Activated CD8-positive, alpha-beta memory T cell treated with anti-CD3 and anti-CD28 coated beads for 36 hours (primary cell): ENCODE measurements around the gene SCAMP2. TPM values are rescaled to one million over a fixed set of nuclear protein-coding genes. Genes with fewer than 3 reads are reported as not detected.

Source experiments
- CTCF ChIA-PET: fragments of 350-600 bp; sonication (Branson Sonifier 250); formaldehyde crosslinking; loops from one replicate; lab custom pipeline; 2021; ENCODE audit warnings: antibody characterized with exemption; lab: Charles Lee
- POLR2A ChIA-PET: fragments of 350-600 bp; sonication (Branson Sonifier 250); formaldehyde crosslinking; loops from one replicate; lab custom pipeline; 2021; ENCODE audit warnings: antibody characterized with exemption; lab: Charles Lee
- total RNA-seq, 2 experiments: library from RNA; stranded (reverse); gene quantifications; one replicate each; pipeline ENCODE4 v1.2.3, GENCODE V29; 2021

The SCAMP2 gene
- total RNA-seq, 2 experiments from 2014 or later = 71.1 to 73.3 TPM

DNA sequence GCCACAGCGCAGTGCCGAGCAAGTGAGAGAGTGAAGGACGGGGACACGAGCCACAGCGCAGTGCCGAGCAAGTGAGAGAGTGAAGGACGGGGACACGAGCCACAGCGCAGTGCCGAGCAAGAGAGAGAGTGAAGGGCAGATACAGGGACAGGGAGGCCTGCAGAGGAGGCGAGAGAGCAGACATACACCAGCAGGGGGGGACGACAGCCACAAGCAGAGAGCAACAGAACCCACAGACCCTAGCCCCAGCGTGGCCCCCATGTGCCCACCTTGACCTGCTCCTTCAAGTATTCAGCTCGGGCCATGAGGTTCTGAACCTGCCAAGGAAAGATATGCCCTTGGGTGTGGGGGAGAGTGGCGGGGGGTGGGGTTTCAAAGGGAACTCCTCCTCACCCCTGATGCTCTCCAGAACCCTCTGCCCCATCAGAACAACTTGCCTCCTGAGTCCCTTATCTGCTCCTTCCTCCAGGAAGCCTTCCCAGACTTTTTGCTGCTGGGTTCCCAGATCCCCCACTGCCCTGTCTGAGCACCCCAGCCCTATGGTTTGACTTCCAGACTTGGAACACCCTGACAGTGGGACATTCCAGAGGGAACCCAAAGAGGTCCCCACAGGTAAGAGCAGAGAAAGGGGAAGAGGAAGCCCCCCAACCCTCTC, 35.6 kb downstream of the SCAMP2 start:
- ChIA-PET POLR2A (no interaction called here), CTCF (interaction anchor here (1.1 to 3.0 kb wide), 3 partner anchors 8 to 69 kb away, joined by 3 to 12 read pairs (median 8); no protein-coding TSS in a partner anchor)

DNA sequence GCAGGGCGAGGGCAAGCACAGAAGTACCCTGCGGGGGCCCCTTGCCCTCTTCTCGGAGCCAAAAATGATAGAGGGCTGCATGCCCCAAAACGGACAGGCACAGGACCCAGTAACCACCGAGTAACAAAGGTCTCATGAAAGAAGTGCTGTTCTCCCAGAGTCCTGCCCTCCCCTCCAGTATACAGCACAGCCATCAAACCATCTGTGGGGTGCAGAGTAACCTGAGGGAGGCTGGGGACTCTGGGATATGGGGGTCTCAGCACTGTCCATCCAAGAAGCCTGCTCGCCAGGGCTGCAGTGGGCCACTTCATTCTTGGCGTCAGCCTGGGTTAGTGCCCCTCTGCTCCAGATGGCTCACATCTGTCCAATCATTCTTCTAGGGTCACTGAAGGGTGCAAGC, 36.3 kb downstream of the SCAMP2 start:
- CTCF ChIA-PET = interaction anchor here (1.2 to 3.0 kb wide), 4 partner anchors 32 to 68 kb away, joined by 4 to 12 read pairs (median 6); no protein-coding TSS in a partner anchor
- POLR2A ChIA-PET = no interaction called here

DNA sequence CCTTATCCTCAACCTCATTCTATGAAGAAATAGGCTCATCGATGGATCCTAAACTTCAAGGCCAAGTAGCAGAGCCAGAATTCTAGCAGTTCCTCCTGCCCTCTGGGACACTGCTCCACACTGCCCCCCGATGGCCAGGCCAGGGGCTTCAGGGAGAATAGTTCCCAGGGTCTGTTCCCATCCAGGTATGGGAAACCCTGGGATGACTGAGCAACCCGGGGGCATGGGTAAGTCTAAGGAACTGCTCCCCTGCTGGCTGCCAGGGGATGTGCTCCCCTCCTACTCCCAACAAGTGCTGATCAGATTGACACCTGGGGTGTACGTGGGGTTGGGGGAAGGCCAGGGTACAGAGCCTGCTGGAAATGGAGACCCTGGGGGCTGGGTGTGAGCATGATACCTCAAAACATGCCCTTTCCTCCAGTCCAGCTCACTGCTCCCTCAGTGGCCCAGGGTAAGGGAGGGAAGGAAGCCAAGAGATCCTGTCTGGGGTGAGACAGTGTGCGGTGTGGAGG, 37.8 kb downstream of the SCAMP2 start:
- CTCF ChIA-PET = interaction anchor here (0.8 to 3.0 kb wide), 8 partner anchors 9 to 214 kb away, joined by 3 to 12 read pairs (median 4); no protein-coding TSS in a partner anchor
- POLR2A ChIA-PET = no interaction called here

DNA sequence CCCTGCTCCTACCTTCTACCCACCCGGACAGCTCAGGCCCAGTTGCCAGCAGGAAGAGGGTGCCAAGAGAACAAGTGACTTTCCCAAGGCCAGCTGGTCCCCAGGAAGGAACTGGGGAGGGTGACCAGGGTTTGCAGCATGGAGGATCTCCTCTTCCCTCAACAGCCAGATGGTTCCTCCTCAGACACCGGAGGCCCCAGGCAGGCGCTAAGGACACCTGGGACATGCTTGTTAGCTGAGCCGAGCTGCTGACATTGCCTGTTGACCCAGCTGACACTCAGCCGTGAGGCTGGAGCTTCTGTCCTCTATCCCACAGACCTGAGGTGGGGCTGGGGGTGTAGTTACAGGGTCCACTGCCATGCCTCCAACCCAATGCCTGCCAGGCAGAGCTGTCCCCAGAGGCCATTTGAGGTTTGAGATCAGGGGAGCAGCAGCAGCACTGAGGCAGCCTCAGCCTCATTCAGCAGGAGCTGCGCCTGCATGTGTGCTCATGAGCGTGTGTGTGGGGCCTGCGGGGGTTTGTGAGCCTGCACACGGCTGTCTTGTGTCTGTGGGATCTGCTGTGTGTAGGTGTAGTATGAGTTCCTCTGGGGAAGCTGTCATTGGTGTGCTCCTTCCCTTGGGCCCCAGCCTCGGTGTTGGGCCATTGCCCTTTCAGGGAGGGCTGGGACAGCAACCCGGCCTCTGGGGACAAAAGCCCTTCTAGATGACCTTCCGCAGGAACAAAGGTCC, 39.6 kb downstream of the SCAMP2 start:
- POLR2A ChIA-PET = interaction anchor here (0.6 kb wide), 1 partner anchor 154 kb away, joined by 15 read pairs; no protein-coding TSS in a partner anchor
- CTCF ChIA-PET = interaction anchor here (1.0 to 1.7 kb wide), 3 partner anchors 40 to 198 kb away, joined by 3 to 4 read pairs (median 3); no protein-coding TSS in a partner anchor

DNA sequence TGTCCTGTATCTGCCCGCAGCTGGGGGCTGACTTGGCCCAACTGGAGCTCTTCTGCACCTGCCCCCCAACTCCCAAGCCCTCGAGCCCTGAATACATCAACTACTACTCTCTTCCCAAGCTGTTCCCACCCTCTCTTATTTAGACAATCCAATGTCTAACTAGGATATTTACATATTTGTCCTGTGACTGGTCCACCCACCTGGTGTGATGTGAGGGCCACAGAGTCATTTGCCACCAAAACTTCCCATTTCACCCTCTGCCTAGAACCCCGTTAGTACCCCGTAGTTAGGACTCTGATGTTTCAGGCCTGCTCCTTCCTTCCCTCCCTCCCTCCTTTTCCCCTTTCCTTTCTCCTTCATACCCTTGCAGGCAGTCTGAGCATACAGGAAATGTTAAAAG, 40.3 kb downstream of the SCAMP2 start:
- POLR2A ChIA-PET = interaction anchor here (0.6 kb wide), 1 partner anchor 153 kb away, joined by 15 read pairs; no protein-coding TSS in a partner anchor

DNA sequence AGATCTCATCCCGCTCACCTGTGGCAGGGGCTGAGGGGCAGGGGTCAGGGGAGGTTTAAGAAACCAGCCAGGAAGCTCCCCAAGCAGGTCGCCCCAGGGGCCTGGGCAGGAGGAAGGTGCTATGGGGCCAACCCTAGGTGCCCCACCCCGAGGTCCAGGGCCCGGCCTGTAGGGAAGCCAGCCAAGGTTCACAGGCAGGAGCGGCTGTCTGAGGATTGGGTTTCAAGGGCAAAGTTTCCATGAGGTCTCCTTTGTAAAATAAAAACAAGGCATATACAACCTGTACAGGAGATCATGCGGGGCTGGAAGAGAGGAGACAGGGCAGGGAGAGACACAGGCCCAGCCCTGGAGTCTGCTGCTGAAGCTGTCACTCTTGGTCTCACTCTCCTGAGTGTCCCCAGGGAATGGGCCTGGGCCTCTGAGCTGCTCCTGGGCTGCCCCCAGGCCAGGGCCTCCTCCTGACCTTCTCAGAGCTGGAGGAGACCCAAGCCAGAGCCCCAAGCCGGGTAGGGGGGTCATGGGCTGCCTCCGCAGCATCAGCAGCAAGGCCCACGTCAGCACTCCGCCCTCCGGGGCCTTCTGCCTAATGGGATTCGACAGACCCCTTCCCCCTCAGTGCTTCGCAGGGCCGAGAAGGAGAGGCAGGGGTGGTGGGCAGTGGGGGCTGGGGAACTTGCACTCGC, 41.2 kb downstream of the SCAMP2 start:
- ChIA-PET POLR2A (no interaction called here), CTCF (interaction anchor here (1.1 to 2.4 kb wide), 4 partner anchors 45 to 119 kb away, joined by 3 to 9 read pairs (median 4); no protein-coding TSS in a partner anchor)

More for the DNA sequence above, 40.3 kb downstream of the SCAMP2 start:
- CTCF ChIA-PET = interaction anchor here (1.1 to 1.7 kb wide), 2 partner anchors 45 to 197 kb away, joined by 3 to 4 read pairs; no protein-coding TSS in a partner anchor

DNA sequence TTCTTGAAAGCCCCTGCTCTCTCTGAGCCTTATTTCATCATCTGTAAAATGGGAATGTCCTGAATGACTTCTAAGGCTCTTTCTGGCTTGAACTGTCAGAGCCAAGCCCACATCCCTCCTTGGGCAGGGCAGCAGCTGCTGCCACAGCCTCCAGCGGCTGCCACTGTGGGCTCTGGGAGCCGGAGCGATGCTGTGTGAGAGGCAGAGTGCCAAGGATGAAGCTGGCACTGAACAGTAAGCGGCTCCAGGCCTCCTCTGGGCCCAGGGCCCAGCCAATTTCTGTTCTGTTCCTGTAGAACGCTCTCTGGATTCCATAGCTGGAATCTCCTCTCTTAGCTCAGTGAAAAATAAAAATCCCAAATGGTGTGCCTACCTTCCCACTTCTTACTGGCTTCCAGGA, 42.3 kb downstream of the SCAMP2 start:
- CTCF ChIA-PET = interaction anchor here (0.8 to 2.4 kb wide), 4 partner anchors 12 to 120 kb away, joined by 3 to 9 read pairs (median 4); partner anchors contain the start of gene ULK3
- POLR2A ChIA-PET = no interaction called here

- CTCF ChIA-PET = interaction anchor here (0.7 to 2.4 kb wide), 3 partner anchors 49 to 62 kb away, joined by 3 to 9 read pairs (median 3); no protein-coding TSS in a partner anchor
- POLR2A ChIA-PET = no interaction called here
Measured at GRCh38 chr15:74829991-74830390, 43.2 kb downstream of the SCAMP2 start.

- POLR2A ChIA-PET = no interaction called here
Measured at GRCh38 chr15:74829486-74829885, 43.7 kb downstream of the SCAMP2 start.

DNA sequence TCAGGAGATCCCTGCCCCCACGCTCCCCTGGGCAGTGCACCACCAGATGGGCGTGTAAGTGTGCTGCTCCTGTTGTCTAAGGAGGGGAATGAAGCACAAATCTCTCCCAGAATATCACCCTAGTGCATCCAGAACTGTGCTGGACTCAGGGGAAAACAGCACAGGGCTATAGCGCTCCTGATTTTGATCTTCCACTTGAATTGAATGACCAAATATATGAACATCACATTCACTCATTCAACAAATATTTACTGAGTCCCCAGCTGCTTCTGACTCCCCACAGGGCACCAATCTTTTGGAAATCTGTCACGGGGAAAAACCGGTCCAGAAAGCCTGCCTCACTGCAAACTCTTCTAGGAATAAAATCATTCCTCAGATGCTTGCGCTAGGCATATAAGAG, 44.3 kb downstream of the SCAMP2 start:
- POLR2A ChIA-PET = no interaction called here
- CTCF ChIA-PET = interaction anchor here (0.8 to 1.1 kb wide), 4 partner anchors 9 to 57 kb away, joined by 3 to 4 read pairs (median 3); no protein-coding TSS in a partner anchor

More at GRCh38 chr15:74829486-74829885, 43.7 kb downstream of the SCAMP2 start:
- CTCF ChIA-PET = interaction anchor here (0.7 to 2.4 kb wide), 7 partner anchors 9 to 62 kb away, joined by 3 to 9 read pairs (median 3); no protein-coding TSS in a partner anchor

GRCh38 chr15:74827614-74828013, 45.6 kb downstream of the SCAMP2 start:
- POLR2A ChIA-PET = no interaction called here
- CTCF ChIA-PET = interaction anchor here (0.6 to 2.8 kb wide), 5 partner anchors 15 to 476 kb away, joined by 3 to 10 read pairs (median 5); partner anchors contain the start of gene ULK3

- ChIA-PET POLR2A (no interaction called here), CTCF (interaction anchor here (1.3 to 2.8 kb wide), 2 partner anchors 16 to 55 kb away, joined by 4 to 10 read pairs; partner anchors contain the start of gene ULK3)
Measured at GRCh38 chr15:74826921-74827320, 46.2 kb downstream of the SCAMP2 start.

GRCh38 chr15:74826364-74826819, 46.8 kb downstream of the SCAMP2 start, which contains the start of gene CPLX3:
TSS of gene CPLX3 (plus strand) at chr15:74826627. CDS start at chr15:74826704, 77 bp downstream.
- ChIA-PET CTCF (interaction anchor here (0.8 to 2.8 kb wide), 3 partner anchors 17 to 57 kb away, joined by 3 to 10 read pairs (median 4); partner anchors contain the start of gene ULK3), POLR2A (interaction anchor here (0.5 kb wide), 1 partner anchor 130 kb away, joined by 3 read pairs; the partner anchor contains the start of gene RPP25)

GRCh38 chr15:74825866-74826265, 47.3 kb downstream of the SCAMP2 start:
- CTCF ChIA-PET = interaction anchor here (0.8 to 2.8 kb wide), 2 partner anchors 54 to 57 kb away, joined by 3 to 10 read pairs; no protein-coding TSS in a partner anchor
- POLR2A ChIA-PET = interaction anchor here (0.5 kb wide), 1 partner anchor 131 kb away, joined by 3 read pairs; the partner anchor contains the start of gene RPP25

DNA sequence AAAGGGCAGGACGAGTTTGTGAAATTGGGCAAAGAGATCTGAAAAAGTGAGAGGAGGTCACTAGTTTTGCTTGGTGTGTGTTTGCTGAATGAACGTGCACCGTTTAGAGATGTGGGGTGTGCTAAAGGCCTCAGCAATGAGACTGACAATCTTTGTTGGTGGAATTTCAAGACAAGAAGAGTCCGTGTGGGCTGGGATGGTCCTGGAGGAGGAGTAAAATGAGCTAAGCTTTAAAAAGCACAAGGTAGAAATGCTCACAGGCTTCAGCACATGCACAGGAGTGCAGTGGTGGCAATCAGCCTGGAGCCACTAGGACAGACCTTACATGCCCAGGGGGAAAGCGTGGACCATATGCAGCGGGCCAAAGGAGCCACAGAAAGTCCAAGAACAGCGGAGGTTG, 48.2 kb downstream of the SCAMP2 start:
- ChIA-PET POLR2A (no interaction called here), CTCF (interaction anchor here (0.8 to 2.8 kb wide), 2 partner anchors 37 to 53 kb away, joined by 3 to 10 read pairs; no protein-coding TSS in a partner anchor)

DNA sequence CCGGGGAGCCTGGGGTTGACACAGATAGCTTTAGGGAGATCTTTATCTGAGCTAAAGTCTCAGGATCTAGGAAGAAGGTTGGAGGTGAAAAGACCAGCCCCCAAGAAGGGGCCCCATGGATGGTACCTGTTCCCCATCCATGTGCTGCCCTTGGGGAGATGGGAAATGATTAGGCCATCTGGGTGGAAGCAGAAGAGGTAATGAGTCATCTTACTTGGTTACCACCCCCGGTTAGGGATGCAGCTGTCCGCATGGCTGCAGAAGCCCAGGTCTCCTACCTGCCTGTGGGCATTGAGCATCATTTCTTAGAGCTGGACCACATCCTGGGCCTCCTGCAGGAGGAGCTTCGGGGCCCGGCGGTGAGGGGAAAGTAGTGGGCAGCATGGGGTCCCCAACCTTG, 49.8 kb downstream of the SCAMP2 start:
- ChIA-PET CTCF (interaction anchor here (0.5 to 0.9 kb wide), 3 partner anchors 54 to 327 kb away, joined by 3 read pairs; no protein-coding TSS in a partner anchor), POLR2A (no interaction called here)

DNA sequence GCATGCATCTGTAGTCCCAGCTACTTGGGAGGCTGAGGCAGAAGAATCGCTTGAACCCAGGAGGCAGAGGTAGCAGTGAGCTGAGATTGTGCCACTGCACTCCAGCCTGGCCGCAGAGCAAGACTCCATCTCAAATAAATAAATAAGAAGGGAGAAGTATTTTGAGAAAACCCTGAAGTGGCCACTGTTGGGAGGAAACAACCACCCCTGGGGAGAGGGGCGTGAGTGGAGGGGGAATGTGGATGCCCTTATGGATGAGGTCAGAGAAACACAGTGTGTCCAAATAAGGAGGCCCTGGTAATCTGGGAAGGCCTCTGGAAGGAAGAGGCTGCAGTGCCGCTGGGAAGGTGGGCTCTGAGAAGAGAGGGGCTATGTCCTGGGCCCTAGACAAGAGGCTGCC, 50.9 kb downstream of the SCAMP2 start:
- ChIA-PET POLR2A (no interaction called here), CTCF (no interaction called here)

DNA sequence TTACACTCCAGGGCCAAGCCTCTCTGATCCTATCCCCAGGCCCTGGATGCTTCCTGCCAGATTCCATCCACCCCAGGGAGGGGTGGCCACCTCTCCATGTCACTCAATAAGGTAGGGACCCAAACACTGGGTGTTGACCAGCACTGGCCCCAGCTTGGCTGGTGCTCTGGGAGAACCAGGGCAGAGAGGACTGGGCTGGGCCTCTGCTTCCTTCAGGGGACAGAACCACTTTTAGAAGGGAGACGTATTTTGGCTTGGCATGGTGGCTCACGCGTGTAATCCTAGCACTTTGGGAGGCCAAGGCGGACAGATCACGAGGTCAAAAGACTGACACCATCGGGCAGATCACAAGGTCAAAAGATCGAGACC, 51.4 kb downstream of the SCAMP2 start:
- POLR2A ChIA-PET = no interaction called here
- CTCF ChIA-PET = no interaction called here
